Pancreas (tissue), 10 donors: Measurements from ENCODE around the gene DOCK4. TPM values are rescaled to one million over a fixed set of nuclear protein-coding genes. Genes with fewer than 3 reads are reported as not detected.

ENCODE experiments used
- ATAC-seq, 4 donors: fragments of 200-7000 bp; cut with Tn5 transposase; one replicate each; pipeline versions ENCODE4 v1.8.0 to v1.9.1; 2020; ENCODE audit warnings: mild to moderate bottlenecking in 4 of 4, moderate library complexity in 4 of 4
- DNase-seq, 6 donors: peaks; one replicate each; pipeline ENCODE4 v3.0.0-alpha.2; 2020
- FAIRE-seq: peaks from 2 replicates; lab custom pipeline; 2012; peaks lifted over from hg19 to GRCh38; lab: Jason Lieb, UNC
- H3K27ac ChIP-seq, 4 donors: fragments of 200-600 bp; sonication (generic); 1 replicate in 3 of 4; 2 replicates in 1 of 4; pipeline versions ENCODE4 v1.5.0 to v1.8.0; 2020
- H3K27me3 ChIP-seq, 4 donors: fragments of 200-600 bp; one replicate each; pipeline ENCODE4 v1.8.0; 2021
- H3K36me3 ChIP-seq, 3 donors: fragments of 200-600 bp; sonication (generic) in 1 of 3; one replicate each; pipeline versions ENCODE4 v1.5.0 to v1.8.0; 2020 to 2021
- H3K4me1 ChIP-seq, 3 donors: fragments of 200-600 bp; one replicate each; pipeline ENCODE4 v1.8.0; 2021
- H3K4me3 ChIP-seq, 4 donors: fragments of 200-600 bp; sonication (generic) in 2 of 4; one replicate each; pipeline versions ENCODE4 v1.5.0 to v1.8.0; 2020 to 2021
- H3K9me3 ChIP-seq, 4 donors: fragments of 200-600 bp; one replicate each; pipeline ENCODE4 v1.8.0; 2021
- WGBS, 2 donors: extraction: QIAGEN DNeasy Blood & Tissue Kit; methylation state at CpG; one replicate each; pipeline ENCODE4 v1.1.7; 2013; 5-methylcytosine and 5-hydroxymethylcytosine counted together
- intact Hi-C, 3 donors: fragments of 100-400 bp; cut with DNase I; formaldehyde crosslinking; loops; one replicate each; pipeline versions ENCODE4 v1.11.1 to v1.14.2; 2022
- polyA plus RNA-seq, 2 donors: library from polyadenylated mRNA; stranded (reverse); fragments of 200-250 nt; gene quantifications; one replicate each; pipeline ENCODE4 v1.2.3, GENCODE V29; 2013
- total RNA-seq, 6 donors: library from RNA; stranded (reverse); fragmentation: NEBNext Ultra II Directional in 4 of 6; extraction: Animal tissue kit (Norgen Biotek cat#: 25700) in 4 of 6; gene quantifications; one replicate each; pipeline versions ENCODE4 v1.2.1 to v1.2.4, GENCODE V29; 2021 to 2023
- TF ChIP-seq, protein P1 (sequence below), 4 donors: fragments of 200-600 bp; sonication (generic) in 3 of 4; IDR thresholded peaks; one replicate each; pipeline versions ENCODE4 v1.5.0 to v1.8.0; 2021; ENCODE audit warnings: antibody characterized with exemption in 4 of 4
- donor health status: healthy with polysubstance abuse.
- donor health status: DM: no; HTN: no; CAD: no; lungs with moderate emphysema.
- donor health status: DM: no; HTN: no; CAD: no.
- donor health status: control.
- donor health status: control.
- donor health status: Bipolar disorder and iron deficiency.
- donor health status: DM: yes; HTN: yes; CAD: no.
- donor health status: DM: no; HTN: no; CAD: no.
- donor health status: DM: no; HTN: no; CAD: no.
- donor health status: DM: yes; HTN: yes; CAD: no.

Gene DOCK4
- total and polyA plus RNA-seq, 8 donors = 5.4 to 15.5 (median 6.1) TPM

DNA sequence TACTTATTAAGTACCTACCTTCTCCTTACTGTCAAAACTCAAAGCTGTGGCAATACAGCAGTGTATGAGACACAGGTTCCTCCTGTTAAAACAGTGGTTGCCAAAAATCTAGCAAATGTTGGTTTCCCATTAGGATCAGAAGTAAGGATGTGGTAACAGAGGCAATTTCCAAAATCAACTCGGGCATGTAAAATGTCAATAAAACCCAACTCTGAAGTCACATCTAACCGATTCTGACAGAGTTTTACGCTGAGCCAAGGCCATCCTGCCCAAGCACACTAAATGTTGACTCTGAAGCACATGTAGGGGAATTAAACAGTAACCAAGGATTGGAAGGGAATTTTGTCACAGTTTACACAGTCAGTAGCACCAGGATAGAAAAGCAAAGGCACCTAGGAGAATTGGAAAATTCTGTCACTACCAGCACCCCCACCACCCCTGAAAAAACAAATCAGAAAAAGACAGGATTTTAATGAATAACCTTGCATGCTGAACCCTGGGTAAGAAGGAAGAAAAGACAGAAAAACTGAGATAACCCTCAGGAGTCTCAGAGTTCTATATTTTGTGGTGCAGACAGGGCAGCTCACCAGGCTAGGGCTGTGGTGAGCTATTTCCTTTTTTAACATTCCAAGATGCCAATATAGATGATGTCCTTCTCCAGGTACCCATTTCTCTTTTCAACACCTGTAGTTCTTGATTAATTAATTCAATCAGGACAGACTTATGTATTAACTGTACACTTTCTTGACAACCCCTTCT is 119.5 kb downstream of the DOCK4 start:
- ATAC-seq (peak; percentile 69 to 94 (median 84)), DNase-seq (peak in 1 of 6 donors; percentile 21), FAIRE-seq (no peak)
- H3K9me3 ChIP-seq = no peaks in the 10 kb centered on the region
- no peaks in the 10 kb centered on the region for H3K36me3 ChIP-seq
- H3K27me3 ChIP-seq = no peaks in the 10 kb centered on the region
- H3K27ac ChIP-seq = no peak overlapping the region
- TF ChIP-seq, protein P1, sequence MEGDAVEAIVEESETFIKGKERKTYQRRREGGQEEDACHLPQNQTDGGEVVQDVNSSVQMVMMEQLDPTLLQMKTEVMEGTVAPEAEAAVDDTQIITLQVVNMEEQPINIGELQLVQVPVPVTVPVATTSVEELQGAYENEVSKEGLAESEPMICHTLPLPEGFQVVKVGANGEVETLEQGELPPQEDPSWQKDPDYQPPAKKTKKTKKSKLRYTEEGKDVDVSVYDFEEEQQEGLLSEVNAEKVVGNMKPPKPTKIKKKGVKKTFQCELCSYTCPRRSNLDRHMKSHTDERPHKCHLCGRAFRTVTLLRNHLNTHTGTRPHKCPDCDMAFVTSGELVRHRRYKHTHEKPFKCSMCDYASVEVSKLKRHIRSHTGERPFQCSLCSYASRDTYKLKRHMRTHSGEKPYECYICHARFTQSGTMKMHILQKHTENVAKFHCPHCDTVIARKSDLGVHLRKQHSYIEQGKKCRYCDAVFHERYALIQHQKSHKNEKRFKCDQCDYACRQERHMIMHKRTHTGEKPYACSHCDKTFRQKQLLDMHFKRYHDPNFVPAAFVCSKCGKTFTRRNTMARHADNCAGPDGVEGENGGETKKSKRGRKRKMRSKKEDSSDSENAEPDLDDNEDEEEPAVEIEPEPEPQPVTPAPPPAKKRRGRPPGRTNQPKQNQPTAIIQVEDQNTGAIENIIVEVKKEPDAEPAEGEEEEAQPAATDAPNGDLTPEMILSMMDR (IDR thresholded peaks at IDR 0.05) = no peak
- H3K4me3 ChIP-seq = no peak overlapping the region
- intact Hi-C loops = no loop called here
- peaks cover 4 to 20% (median 17%) of the 10 kb centered on the region in 3 donors for H3K4me1 ChIP-seq
- WGBS, 2 donors = 14 to 19% methylated on average over 3 of the region's 3 CpGs

DNA sequence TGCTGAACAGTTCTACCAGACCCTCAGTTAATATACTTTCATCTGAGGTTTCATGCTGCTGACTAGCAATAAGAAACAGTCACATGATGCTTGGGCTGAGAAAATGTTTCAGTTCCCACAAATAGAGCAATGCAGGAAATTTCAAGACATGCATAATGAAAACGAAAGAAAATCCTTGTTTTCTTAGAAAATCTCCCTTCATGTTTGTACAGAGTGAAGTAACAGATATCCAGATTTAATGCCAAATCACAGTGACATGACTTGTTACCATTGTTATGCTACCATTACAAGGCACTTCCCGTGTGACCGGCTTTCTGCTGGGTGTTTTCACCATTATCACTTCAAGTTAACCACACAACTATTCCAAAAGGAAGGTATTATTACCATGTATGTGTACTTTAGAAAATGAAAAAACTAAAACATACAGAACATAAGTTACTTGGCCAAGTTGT is 121.7 kb downstream of the DOCK4 start:
- TF ChIP-seq, protein P1 (IDR thresholded peaks at IDR 0.05) = no peak
- intact Hi-C loops = no loop called here
- 63 to 77% methylated on average over 3 of the region's 3 CpGs for WGBS, 2 donors
- peaks cover 4 to 23% (median 21%) of the 10 kb centered on the region in 3 donors for H3K4me1 ChIP-seq
- H3K27ac ChIP-seq = peak overlapping the region in 2 of 4 donors; percentile 19 to 48
- H3K4me3 ChIP-seq = no peak overlapping the region
- FAIRE-seq (no peak), DNase-seq (no peak), ATAC-seq (peak in 1 of 4 donors; percentile 25)
- H3K9me3 ChIP-seq = no peaks in the 10 kb centered on the region
- no peaks in the 10 kb centered on the region for H3K27me3 ChIP-seq
- no peaks in the 10 kb centered on the region for H3K36me3 ChIP-seq

DNA sequence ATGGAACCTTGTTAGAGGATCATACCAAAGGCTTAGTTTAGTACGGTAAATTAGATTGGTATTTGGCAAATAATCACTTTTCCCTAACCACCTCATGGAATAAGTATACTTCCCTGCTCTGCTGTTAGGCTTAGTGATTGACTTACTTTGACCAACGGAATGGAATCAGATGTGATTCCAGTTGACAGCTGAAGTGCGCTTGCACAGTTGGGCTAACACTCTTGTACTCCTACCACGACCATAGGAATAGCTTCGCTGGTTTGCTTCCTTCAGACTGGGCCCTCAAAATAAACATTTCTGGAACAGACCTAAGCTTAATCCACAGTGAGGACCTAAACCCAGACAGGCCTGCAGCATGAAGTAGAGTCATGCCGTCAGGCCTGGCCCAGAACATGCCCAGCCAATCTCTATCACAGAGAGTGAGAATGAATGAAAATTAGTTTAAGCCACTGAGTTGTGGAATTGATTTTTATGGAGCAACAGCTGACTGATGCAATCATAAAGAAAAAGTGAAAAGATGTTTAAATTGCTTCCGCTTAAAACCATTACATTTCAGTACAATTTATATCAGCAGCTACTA is 122.3 kb downstream of the DOCK4 start:
- ATAC-seq (no peak), FAIRE-seq (no peak), DNase-seq (no peak)
- H3K9me3 ChIP-seq = no peaks in the 10 kb centered on the region
- 94 to 95% methylated on average over 7 of the region's 7 CpGs for WGBS, 2 donors
- H3K4me1 ChIP-seq = peaks cover 4 to 27% (median 23%) of the 10 kb centered on the region in 3 donors
- TF ChIP-seq, protein P1 (IDR thresholded peaks at IDR 0.05) = no peak
- H3K27me3 ChIP-seq = no peaks in the 10 kb centered on the region
- H3K27ac ChIP-seq = peak overlapping the region in 1 of 4 donors; percentile 48
- intact Hi-C loops = no loop called here
- no peak overlapping the region for H3K4me3 ChIP-seq
- no peaks in the 10 kb centered on the region for H3K36me3 ChIP-seq

DNA sequence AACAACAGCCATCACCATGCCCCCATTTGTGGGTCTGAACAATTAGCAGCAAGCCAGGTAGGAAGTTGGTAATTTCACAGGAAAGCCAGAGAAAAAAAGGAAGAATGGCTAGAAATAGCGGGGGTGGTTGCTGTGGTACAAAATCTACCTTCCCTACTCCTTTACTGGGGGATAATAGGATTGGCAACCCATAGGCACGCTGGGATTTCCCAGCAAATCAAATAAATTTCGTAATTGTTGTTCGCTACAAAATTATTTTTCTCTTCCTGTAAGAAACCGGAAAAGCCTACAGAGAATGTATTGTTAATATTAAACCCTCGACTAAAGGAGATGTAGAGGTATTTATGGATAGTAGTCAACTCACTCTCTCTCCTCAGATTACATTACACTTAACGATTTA is 123.9 kb downstream of the DOCK4 start:
- DNase-seq = no peak
- Histone ChIP-seq H3K4me3 (no peak overlapping the region), H3K27me3 (no peaks in the 10 kb centered on the region), H3K27ac (peak overlapping the region in 1 of 4 donors; percentile 10), H3K4me1 (peaks cover 4 to 20% (median 18%) of the 10 kb centered on the region in 3 donors), H3K9me3 (no peaks in the 10 kb centered on the region), H3K36me3 (no peaks in the 10 kb centered on the region)
- TF ChIP-seq, protein P1 (IDR thresholded peaks at IDR 0.05) = no peak
- 80 to 83% methylated on average over 7 of the region's 7 CpGs for WGBS, 2 donors
- no peak for FAIRE-seq
- intact Hi-C loops = no loop called here
- ATAC-seq = no peak
